SK-MEL-5 (cell line): ENCODE measurements around the gene NPHP3. TPM values are rescaled to one million over a fixed set of nuclear protein-coding genes. Genes with fewer than 3 reads are reported as not detected.

Experiments used
- DNase-seq: peaks from one replicate; pipeline ENCODE4 v3.0.0-alpha.2; 2016; ENCODE audit warnings: low read depth, low spot score
- in situ Hi-C: cut with HindIII; loops from 2 replicates; pipeline ENCODE4 v1.10.0; 2016; ENCODE audit warnings: low sequenced_read_pairs, high pct_unique_total_duplicates, low pct_unique_long_range_greater_than_20kb
- total RNA-seq: library from RNA; depleted of rRNA; stranded (reverse); fragments of >200 nt; shearing (Covaris generic); gene quantifications from 2 replicates; pipeline ENCODE4 v1.2.3, GENCODE V29; 2014

NPHP3 gene
- total RNA-seq, 1 experiment from 2014 or later = 25.5 TPM

- no peak for DNase-seq
- in situ Hi-C loops = no loop called here
Measured at GRCh38 chr3:132713977-132714727, 8.1 kb downstream of the NPHP3 start.

GRCh38 chr3:132710311-132710710, 11.9 kb downstream of the NPHP3 start:
- in situ Hi-C loops = no loop called here
- peak; percentile 86 for DNase-seq

GRCh38 chr3:132709761-132710160, 12.4 kb downstream of the NPHP3 start:
- DNase-seq = peak; percentile 87
- in situ Hi-C loops = no loop called here

- in situ Hi-C loops = no loop called here
- no peak for DNase-seq
Measured at GRCh38 chr3:132703733-132704132, 18.5 kb downstream of the NPHP3 start.

GRCh38 chr3:132695422-132695821, 26.8 kb downstream of the NPHP3 start:
- in situ Hi-C loops = no loop called here
- DNase-seq = no peak

- no peak for DNase-seq
- in situ Hi-C loops = no loop called here
Measured at GRCh38 chr3:132694991-132695390, 27.2 kb downstream of the NPHP3 start.

- in situ Hi-C loops = no loop called here
- no peak for DNase-seq
Measured at GRCh38 chr3:132690040-132690439, 32.2 kb downstream of the NPHP3 start.

- DNase-seq = no peak
- in situ Hi-C loops = no loop called here
Measured at GRCh38 chr3:132682201-132682600, 40.0 kb downstream of the NPHP3 start.

- DNase-seq = no peak
- in situ Hi-C loops = no loop called here
Measured at GRCh38 chr3:132681421-132681820, 40.8 kb downstream of the NPHP3 start.

- no peak for DNase-seq
- in situ Hi-C loops = no loop called here
Measured at GRCh38 chr3:132679911-132680310, 42.3 kb downstream of the NPHP3 start.

- in situ Hi-C loops = no loop called here
- DNase-seq = no peak
Measured at GRCh38 chr3:132675408-132675807, 46.8 kb downstream of the NPHP3 start.

- no peak for DNase-seq
- in situ Hi-C loops = no loop called here
Measured at GRCh38 chr3:132669256-132669777, 52.9 kb downstream of the NPHP3 start.

- DNase-seq = no peak
- in situ Hi-C loops = no loop called here
Measured at GRCh38 chr3:132665230-132665745, 56.9 kb downstream of the NPHP3 start.

- in situ Hi-C loops = no loop called here
- no peak for DNase-seq
Measured at GRCh38 chr3:132662212-132662611, 60.0 kb downstream of the NPHP3 start.

GRCh38 chr3:132661101-132661500, 61.1 kb downstream of the NPHP3 start:
- in situ Hi-C loops = no loop called here
- no peak for DNase-seq

GRCh38 chr3:132660811-132661070, 61.5 kb downstream of the NPHP3 start:
- no peak for DNase-seq
- in situ Hi-C loops = no loop called here

GRCh38 chr3:132660052-132660810, 62.0 kb downstream of the NPHP3 start, which contains the start of gene UBA5:
TSS of gene UBA5 (plus strand) at chr3:132660329. CDS start at chr3:132660538, 209 bp downstream.
- in situ Hi-C loops = no loop called here
- DNase-seq = peak; percentile 62

GRCh38 chr3:132659365-132660051, 62.7 kb downstream of the NPHP3 start, which contains the start of gene ACAD11:
TSS of gene ACAD11 (minus strand) at chr3:132659809. CDS start at chr3:132659751, 58 bp downstream.
- peak; percentile 71 for DNase-seq

More at GRCh38 chr3:132659365-132660051, 62.7 kb downstream of the NPHP3 start, which contains the start of gene ACAD11:
- in situ Hi-C loops = no loop called here
